ENCODE results near the gene DHX34.
A peak's percentile ranks its signal among the peaks of the same experiment; 100 is the strongest.
"Not testable (repeated sequence)": the region's sequence is repeated elsewhere in the genome, so short reads cannot be mapped to it uniquely, and the experiment has no call there.

Gene DHX34, protein sequence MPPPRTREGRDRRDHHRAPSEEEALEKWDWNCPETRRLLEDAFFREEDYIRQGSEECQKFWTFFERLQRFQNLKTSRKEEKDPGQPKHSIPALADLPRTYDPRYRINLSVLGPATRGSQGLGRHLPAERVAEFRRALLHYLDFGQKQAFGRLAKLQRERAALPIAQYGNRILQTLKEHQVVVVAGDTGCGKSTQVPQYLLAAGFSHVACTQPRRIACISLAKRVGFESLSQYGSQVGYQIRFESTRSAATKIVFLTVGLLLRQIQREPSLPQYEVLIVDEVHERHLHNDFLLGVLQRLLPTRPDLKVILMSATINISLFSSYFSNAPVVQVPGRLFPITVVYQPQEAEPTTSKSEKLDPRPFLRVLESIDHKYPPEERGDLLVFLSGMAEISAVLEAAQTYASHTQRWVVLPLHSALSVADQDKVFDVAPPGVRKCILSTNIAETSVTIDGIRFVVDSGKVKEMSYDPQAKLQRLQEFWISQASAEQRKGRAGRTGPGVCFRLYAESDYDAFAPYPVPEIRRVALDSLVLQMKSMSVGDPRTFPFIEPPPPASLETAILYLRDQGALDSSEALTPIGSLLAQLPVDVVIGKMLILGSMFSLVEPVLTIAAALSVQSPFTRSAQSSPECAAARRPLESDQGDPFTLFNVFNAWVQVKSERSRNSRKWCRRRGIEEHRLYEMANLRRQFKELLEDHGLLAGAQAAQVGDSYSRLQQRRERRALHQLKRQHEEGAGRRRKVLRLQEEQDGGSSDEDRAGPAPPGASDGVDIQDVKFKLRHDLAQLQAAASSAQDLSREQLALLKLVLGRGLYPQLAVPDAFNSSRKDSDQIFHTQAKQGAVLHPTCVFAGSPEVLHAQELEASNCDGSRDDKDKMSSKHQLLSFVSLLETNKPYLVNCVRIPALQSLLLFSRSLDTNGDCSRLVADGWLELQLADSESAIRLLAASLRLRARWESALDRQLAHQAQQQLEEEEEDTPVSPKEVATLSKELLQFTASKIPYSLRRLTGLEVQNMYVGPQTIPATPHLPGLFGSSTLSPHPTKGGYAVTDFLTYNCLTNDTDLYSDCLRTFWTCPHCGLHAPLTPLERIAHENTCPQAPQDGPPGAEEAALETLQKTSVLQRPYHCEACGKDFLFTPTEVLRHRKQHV

GRCh38 chr19:47348819-47349795 lies at the start of gene DHX34:
Gene DHX34 (plus strand): TSS chr19:47349315. CDS start chr19:47353031, 3,716 bp downstream.
- DNase-seq, result peak; percentile 99

GRCh38 chr19:47300867-47301266 lies 48.2 kb upstream of the DHX34 start:
- DNase-seq, result not testable (repeated sequence)

DNA sequence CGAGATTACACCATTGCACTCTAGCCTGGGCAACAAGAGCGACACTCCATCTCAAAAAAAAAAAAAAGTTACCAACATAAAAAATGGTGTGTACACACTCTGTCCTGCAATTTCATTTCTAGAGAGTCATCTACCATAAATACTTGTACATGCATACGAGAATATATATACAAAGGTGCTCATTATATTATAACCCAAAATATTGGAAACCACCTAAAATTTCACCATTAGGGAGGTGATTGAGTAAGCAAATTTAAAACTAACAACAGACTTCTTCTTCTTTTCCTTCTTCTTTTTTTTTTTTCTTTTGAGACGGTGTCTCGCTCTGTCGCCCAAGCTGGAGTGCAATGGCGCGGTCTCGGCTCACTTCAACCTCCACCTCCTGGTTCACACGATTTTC lies 46.9 kb upstream of the DHX34 start:
- no peak for DNase-seq

- no peak for DNase-seq
Observed at GRCh38 chr19:47303966-47304365, 45.1 kb upstream of the DHX34 start.

GRCh38 chr19:47305309-47305751 lies 43.8 kb upstream of the DHX34 start:
- peak; percentile 32 for DNase-seq

DNA sequence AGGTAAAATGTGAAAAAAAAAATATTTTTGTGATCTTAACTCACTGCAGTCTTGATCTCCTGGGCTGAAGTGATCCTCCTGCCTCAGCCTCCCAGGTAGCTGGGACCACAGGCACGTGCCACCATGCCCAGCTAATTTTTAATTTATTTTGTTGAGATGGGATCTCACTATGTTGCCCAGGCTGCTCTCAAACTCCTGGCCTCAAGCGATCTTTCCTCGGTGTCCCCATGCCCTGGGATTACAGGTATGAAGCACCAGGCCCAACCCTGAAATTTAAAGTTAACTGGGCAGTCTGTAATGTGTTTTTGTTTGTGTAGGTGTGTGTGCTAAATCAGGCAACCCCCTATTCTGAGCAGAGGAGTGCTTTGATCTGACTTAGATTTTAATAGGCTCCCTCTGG lies 42.8 kb upstream of the DHX34 start:
- DNase-seq, result no peak

DNA sequence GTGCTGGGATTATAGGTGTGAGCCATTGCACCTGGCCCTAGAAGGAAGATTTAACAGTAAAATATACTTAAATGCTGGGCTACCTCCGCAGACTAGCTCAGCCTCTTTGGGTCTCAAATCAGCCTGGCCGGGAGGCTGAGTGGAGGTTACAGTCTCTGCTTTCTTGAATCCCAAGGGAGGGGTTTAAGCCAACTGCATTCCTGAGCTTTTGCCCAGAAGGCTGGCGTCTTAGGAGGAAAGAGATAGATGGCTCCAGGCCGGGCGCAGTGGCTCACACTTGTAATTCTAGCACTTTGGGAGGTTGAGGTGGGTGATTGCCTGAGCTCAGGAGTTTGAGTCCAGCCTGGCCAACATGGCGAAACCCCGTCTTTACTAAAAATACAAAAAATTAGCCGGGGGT lies 40.1 kb upstream of the DHX34 start:
- DNase-seq, result no peak

- DNase-seq, result no peak
Observed at GRCh38 chr19:47309608-47310007, 39.5 kb upstream of the DHX34 start, which contains the start of gene C5AR1. Gene C5AR1 (plus strand): TSS chr19:47309861. CDS start chr19:47309896, 35 bp downstream.

DNA sequence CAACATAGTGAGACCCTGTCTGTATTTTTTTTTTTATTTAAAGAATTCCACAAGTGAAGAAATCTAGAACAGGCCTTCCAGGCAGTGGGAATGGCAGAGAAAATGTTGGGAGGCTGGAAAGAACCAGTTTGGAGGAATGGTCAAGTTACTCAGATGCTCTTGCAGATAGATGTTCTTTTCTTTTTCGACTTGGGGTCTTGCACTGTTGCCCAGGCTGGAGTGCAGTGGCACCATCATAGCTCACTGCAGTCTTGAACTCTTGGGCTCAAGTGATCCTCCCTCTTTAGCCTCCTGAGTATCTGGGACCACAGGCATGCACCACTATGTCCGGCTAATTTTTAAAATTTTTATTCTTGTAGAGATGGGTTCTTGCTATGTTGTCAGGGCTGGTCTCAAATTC lies 38.8 kb upstream of the DHX34 start:
- DNase-seq, result no peak

DNA sequence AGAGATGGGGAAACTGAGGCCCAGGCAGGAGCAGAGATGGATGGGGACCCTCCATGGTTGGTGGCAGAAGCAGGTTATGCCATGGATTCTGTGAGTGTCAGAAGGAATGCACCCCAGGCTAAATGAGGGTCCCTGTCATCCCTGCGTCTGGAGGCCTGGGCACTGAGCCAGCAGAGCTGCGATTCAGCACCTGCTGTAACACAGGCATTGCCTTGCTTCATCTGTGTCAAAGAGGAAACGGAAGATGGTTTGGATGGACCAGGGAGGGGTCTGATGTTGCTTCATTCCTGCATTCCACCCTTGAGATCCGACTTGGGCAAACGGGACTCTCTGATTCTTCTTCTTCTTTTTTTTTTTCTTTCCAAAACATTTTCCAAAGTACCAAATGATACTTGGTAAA lies 38.3 kb upstream of the DHX34 start:
- no peak for DNase-seq

DNA sequence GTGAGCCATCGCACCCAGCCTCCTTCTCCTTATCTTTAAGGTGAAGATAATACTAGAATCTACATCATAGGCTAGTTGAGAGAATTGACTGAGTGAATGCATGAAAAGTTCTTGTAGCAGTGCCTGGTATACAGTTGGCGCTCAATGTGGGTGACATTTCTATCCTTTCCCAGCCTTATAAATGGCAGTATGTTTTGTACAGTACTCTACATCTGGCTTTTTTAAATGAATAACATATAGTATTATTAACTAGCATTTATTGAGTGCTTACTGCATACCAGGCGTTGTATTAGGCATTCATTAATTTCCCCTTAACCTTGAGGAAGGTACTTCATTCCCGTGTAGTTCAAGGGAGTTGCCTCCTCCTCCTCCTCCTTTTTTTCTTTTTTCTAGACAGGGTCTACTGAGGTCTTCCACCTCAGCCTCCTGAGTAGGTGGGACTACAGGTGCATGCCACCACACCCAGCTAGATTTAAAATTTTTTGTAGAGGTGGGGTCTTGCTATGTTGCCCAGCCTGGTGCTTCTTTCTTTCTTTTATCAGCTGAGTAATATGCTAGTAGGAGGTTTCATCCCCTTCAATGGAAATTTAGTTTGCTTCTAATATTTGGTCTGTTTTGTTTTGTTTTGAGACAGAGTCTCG lies 36.6 kb upstream of the DHX34 start:
- DNase-seq, result no peak

GRCh38 chr19:47313754-47314295 lies 35.3 kb upstream of the DHX34 start:
- no peak for DNase-seq

DNA sequence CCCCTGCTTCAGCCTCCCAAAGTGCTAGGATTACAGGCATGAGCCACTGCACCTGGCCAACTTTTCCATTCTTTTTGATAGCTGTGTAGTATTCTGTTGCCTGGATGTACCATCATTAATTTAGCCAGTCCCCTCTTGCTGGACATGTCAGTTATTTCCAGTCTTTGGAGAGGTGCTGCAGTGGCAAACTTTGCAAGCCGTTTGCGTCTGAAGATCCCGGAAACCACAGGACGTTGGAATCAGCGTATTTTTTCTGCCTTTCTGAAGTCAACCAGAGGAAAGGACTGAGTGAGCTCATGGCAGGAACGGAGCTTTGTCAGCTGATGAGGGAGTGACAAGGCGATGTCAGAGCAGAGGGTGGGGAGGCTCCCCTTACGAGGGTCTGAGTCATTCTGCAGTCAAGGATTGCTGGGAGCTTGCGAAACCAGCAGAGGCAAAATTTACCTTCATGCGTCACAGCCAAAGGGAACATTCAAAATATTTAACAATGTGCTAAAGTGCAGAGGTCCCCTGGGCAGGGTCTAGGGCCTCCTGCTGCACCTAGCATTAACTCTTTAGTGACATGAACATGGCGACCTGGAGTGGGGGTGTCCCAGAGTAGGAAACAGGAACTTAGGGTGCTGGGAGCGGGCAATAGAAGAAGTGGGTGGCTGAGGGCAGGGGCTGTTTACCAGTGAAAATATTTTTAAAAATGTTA lies 33.8 kb upstream of the DHX34 start:
- no peak for DNase-seq

- no peak for DNase-seq
Observed at GRCh38 chr19:47316513-47316912, 32.6 kb upstream of the DHX34 start.

DNA sequence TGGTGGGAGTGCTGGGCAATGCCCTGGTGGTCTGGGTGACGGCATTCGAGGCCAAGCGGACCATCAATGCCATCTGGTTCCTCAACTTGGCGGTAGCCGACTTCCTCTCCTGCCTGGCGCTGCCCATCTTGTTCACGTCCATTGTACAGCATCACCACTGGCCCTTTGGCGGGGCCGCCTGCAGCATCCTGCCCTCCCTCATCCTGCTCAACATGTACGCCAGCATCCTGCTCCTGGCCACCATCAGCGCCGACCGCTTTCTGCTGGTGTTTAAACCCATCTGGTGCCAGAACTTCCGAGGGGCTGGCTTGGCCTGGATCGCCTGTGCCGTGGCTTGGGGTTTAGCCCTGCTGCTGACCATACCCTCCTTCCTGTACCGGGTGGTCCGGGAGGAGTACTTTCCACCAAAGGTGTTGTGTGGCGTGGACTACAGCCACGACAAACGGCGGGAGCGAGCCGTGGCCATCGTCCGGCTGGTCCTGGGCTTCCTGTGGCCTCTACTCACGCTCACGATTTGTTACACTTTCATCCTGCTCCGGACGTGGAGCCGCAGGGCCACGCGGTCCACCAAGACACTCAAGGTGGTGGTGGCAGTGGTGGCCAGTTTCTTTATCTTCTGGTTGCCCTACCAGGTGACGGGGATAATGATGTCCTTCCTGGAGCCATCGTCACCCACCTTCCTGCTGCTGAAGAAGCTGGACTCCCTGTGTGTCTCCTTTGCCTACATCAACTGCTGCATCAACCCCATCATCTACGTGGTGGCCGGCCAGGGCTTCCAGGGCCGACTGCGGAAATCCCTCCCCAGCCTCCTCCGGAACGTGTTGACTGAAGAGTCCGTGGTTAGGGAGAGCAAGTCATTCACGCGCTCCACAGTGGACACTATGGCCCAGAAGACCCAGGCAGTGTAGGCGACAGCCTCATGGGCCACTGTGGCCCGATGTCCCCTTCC lies 28.9 kb upstream of the DHX34 start:
- no peak for DNase-seq

DNA sequence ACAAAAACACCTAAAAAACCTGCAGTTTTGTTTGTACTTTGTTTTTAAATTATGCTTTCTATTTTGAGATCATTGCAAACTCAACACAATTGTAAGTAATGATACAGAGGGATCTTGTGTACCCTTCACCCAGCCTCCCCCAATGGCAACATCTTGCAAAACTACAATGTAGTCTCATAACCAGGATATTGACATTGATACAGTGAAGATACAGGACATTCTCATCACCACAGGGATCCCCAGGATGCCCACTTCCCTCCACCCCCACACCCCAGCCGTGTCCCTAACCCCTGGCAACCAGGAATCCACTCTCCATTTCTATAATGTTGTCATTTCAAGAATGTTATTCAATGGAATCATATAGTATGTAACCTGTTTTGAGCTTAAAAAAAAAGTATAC lies 27.5 kb upstream of the DHX34 start:
- DNase-seq, result no peak

- DNase-seq, result no peak
Observed at GRCh38 chr19:47322058-47322457, 27.1 kb upstream of the DHX34 start.

DNA sequence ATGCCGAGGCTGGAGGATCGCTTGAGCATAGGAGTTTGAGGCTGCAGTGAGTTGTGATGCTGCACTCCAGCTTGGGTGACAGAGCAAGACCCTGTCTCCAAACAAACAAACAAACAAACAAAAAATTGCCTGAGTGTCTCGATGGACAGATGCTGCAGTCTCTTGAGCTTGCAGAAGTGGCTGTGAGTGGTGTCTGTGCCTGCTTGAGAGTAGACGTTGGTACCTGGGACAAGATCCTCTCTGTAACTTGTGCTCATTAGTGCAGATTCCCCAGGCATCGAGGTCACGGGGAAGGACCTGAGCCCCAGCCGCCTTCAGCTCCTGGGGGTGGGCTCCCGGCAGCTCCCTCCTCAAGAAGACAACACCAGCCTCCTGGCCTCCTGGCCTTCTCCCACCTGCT lies 25.7 kb upstream of the DHX34 start:
- no peak for DNase-seq

- DNase-seq, result no peak
Observed at GRCh38 chr19:47323872-47324271, 25.2 kb upstream of the DHX34 start.
